ENCODE results near the gene ARHGAP31. TPM values are rescaled to one million over a fixed set of nuclear protein-coding genes. Genes with fewer than 3 reads are reported as not detected.

Gene ARHGAP31
- total RNA-seq, 3 donors from 2014 or later (not counting 1 experiment from before 2014, with no cell fraction given) = 4.1 to 8.4 (median 8.4) TPM

- no peaks in the 10 kb centered on the region for H3K9me3 Mint-ChIP-seq
- H3K4me1 Mint-ChIP-seq = peaks cover 7 to 12% of the 10 kb centered on the region in 2 donors
- no peak for ATAC-seq
- H3K27me3 Mint-ChIP-seq (ENCODE audit: low read depth in 2 of 2) = no peaks in the 10 kb centered on the region
- peaks cover 2% of the 10 kb centered on the region for H3K4me1 ChIP-seq (ENCODE audit: control insufficient read depth, insufficient read depth, low read length)
- H3K36me3 Mint-ChIP-seq = no peaks in the 10 kb centered on the region
- no peaks in the 10 kb centered on the region for H3K27me3 ChIP-seq (ENCODE audit: control insufficient read depth, insufficient read depth, low read length)
- WGBS (ENCODE audit: insufficient coverage) = 99% methylated on average over 4 of the region's 5 CpGs
- H3K9me3 ChIP-seq (ENCODE audit: control insufficient read depth, insufficient read depth, low read length) = no peaks in the 10 kb centered on the region
- H3K36me3 ChIP-seq (ENCODE audit: control insufficient read depth, insufficient read depth, low read length) = peaks cover 15% of the 10 kb centered on the region
- no peak overlapping the region for H3K27ac Mint-ChIP-seq
- no peak overlapping the region for H3K4me3 Mint-ChIP-seq
- intact Hi-C loops (cut with micrococcal nuclease) = no loop called here
- DNase-seq = no peak
- H3K4me3 ChIP-seq (ENCODE audit: low read length) = no peak overlapping the region
- H3K27ac ChIP-seq (ENCODE audit: low read length) = no peak overlapping the region
- TF ChIP-seq, protein P1, sequence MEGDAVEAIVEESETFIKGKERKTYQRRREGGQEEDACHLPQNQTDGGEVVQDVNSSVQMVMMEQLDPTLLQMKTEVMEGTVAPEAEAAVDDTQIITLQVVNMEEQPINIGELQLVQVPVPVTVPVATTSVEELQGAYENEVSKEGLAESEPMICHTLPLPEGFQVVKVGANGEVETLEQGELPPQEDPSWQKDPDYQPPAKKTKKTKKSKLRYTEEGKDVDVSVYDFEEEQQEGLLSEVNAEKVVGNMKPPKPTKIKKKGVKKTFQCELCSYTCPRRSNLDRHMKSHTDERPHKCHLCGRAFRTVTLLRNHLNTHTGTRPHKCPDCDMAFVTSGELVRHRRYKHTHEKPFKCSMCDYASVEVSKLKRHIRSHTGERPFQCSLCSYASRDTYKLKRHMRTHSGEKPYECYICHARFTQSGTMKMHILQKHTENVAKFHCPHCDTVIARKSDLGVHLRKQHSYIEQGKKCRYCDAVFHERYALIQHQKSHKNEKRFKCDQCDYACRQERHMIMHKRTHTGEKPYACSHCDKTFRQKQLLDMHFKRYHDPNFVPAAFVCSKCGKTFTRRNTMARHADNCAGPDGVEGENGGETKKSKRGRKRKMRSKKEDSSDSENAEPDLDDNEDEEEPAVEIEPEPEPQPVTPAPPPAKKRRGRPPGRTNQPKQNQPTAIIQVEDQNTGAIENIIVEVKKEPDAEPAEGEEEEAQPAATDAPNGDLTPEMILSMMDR (IDR thresholded peaks at IDR 0.05) = no peak
These were observed 106.3 kb downstream of the ARHGAP31 start for GRCh38 chr3:119400466-119400865.

GRCh38 chr3:119401069-119401468, 106.9 kb downstream of the ARHGAP31 start:
- H3K36me3 ChIP-seq (ENCODE audit: control insufficient read depth, insufficient read depth, low read length) = peaks cover 15% of the 10 kb centered on the region

DNA sequence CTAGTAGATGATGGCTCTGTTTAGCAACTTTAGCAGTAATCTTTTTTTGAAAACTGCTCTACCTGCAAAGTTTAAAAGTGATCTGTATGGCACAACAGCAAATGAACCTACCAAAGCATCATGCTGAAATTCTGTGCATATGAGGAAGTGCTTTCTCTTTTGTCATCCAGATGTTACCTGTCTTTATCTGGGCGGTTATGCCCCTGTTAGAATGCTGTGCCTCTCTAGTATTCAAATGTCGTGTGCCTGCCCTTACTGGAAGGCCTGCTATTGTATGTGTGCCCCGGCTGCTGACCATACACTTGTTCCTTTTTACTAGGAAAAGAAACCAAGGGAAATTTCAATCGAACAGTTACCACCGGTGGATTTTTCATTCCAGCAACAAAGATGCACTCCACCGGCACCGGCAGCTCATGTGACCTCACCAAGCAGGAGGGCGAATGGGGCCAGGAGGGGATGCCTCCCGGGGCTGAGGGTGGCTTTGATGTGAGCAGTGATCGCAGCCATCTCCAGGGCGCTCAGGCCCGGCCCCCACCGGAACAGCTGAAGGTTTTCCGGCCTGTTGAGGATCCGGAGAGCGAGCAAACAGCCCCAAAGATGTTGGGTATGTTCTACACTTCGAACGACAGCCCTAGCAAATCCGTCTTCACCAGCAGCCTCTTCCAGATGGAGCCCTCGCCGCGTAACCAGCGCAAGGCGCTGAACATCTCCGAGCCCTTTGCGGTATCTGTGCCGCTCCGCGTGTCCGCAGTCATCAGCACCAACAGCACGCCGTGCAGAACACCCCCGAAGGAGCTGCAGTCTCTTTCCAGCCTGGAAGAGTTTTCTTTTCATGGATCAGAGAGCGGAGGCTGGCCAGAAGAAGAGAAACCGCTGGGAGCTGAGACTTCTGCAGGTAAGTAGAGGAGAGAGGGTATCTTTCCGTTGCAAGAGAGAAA, 107.6 kb downstream of the ARHGAP31 start:
- H3K9me3 ChIP-seq (ENCODE audit: control insufficient read depth, insufficient read depth, low read length) = no peaks in the 10 kb centered on the region
- DNase-seq = no peak
- H3K4me3 Mint-ChIP-seq = no peak overlapping the region
- H3K27ac ChIP-seq (ENCODE audit: low read length) = no peak overlapping the region
- no peaks in the 10 kb centered on the region for H3K4me1 ChIP-seq (ENCODE audit: control insufficient read depth, insufficient read depth, low read length)
- peaks cover 0 to 5% of the 10 kb centered on the region in 2 donors for H3K4me1 Mint-ChIP-seq
- H3K4me3 ChIP-seq (ENCODE audit: low read length) = no peak overlapping the region
- 94% methylated on average over 36 of the region's 36 CpGs for WGBS (ENCODE audit: insufficient coverage)
- H3K27me3 Mint-ChIP-seq (ENCODE audit: low read depth in 2 of 2) = no peaks in the 10 kb centered on the region
- no peaks in the 10 kb centered on the region for H3K9me3 Mint-ChIP-seq
- TF ChIP-seq, protein P1 (IDR thresholded peaks at IDR 0.05) = no peak
- H3K27ac Mint-ChIP-seq = no peak overlapping the region
- no peaks in the 10 kb centered on the region for H3K36me3 Mint-ChIP-seq
- H3K27me3 ChIP-seq (ENCODE audit: control insufficient read depth, insufficient read depth, low read length) = no peaks in the 10 kb centered on the region
- ATAC-seq = no peak
- intact Hi-C loops (cut with micrococcal nuclease) = no loop called here
- H3K36me3 ChIP-seq (ENCODE audit: control insufficient read depth, insufficient read depth, low read length) = peaks cover 15% of the 10 kb centered on the region

More at GRCh38 chr3:119401069-119401468, 106.9 kb downstream of the ARHGAP31 start:
- no peak for DNase-seq
- no peaks in the 10 kb centered on the region for H3K27me3 Mint-ChIP-seq (ENCODE audit: low read depth in 2 of 2)
- TF ChIP-seq, protein P1 (IDR thresholded peaks at IDR 0.05) = no peak
- H3K27ac Mint-ChIP-seq = no peak overlapping the region
- no peak for ATAC-seq
- H3K36me3 Mint-ChIP-seq = no peaks in the 10 kb centered on the region
- H3K4me3 ChIP-seq (ENCODE audit: low read length) = no peak overlapping the region
- H3K4me3 Mint-ChIP-seq = no peak overlapping the region
- H3K9me3 Mint-ChIP-seq = no peaks in the 10 kb centered on the region
- no peak overlapping the region for H3K27ac ChIP-seq (ENCODE audit: low read length)
- peaks cover 1 to 6% of the 10 kb centered on the region in 2 donors for H3K4me1 Mint-ChIP-seq
- WGBS (ENCODE audit: insufficient coverage) = 97% methylated on average over 5 of the region's 5 CpGs
- H3K4me1 ChIP-seq (ENCODE audit: control insufficient read depth, insufficient read depth, low read length) = no peaks in the 10 kb centered on the region
- H3K27me3 ChIP-seq (ENCODE audit: control insufficient read depth, insufficient read depth, low read length) = no peaks in the 10 kb centered on the region
- no peaks in the 10 kb centered on the region for H3K9me3 ChIP-seq (ENCODE audit: control insufficient read depth, insufficient read depth, low read length)
- intact Hi-C loops (cut with micrococcal nuclease) = no loop called here

All from natural killer cell (primary cell).